Stimulated activated CD8-positive, alpha-beta memory T cell treated with anti-CD3 and anti-CD28 coated beads, Interleukin-4, amount 100 ng/mL, for 4 hours (primary cell): Measurements from ENCODE around the gene MCUB.
A peak's percentile ranks its signal among the peaks of the same experiment; 100 is the strongest.
"Not testable (repeated sequence)": the region's sequence is repeated elsewhere in the genome, so short reads cannot be mapped to it uniquely, and the experiment has no call there.

Experiments
- DNase-seq, 2 donors: peaks; one replicate each; pipeline ENCODE4 v3.0.0-alpha.2; 2020; ENCODE audit warnings: low read depth in 2 of 2, low spot score in 1 of 2

Gene MCUB

DNA sequence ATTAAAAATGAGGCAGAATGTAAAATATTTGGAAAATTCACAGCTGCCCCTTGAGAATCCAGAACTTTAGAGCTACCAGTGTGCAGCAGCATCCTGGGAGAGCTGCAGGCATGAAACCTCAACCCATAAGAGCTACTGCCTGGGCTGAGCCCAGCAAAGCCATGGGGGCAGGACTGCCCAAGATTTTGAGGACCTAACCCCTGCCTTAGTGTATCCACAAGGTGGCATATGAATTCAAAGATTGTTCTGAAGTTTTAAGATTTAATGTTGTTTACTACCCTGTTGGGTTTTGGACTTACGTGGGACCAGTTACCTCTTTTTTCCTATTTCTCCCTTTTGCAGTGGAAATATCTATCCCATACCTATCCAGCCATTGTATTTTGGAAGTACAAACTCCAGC, 116.8 kb downstream of the MCUB start:
- DNase-seq = no peak

DNA sequence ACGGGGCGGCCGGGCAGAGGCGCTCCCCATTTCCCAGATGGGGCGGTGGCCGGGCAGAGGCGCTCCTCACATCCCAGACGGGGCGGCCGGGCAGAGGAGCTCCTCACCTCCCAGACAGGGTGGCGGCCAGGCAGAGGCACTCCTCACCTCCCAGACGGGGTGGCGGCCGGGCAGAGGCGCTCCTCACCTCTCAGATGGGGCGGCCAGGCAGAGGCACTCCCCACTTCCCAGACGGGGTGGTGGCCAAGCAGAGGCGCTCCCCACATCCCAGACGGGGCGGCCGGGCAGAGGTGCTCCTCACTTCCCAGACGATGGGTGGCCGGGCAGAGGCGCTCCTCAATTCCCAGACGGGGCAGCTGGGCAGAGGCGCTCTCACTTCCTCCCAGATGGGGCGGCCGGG, 118.4 kb downstream of the MCUB start:
- not testable (repeated sequence) for DNase-seq

DNA sequence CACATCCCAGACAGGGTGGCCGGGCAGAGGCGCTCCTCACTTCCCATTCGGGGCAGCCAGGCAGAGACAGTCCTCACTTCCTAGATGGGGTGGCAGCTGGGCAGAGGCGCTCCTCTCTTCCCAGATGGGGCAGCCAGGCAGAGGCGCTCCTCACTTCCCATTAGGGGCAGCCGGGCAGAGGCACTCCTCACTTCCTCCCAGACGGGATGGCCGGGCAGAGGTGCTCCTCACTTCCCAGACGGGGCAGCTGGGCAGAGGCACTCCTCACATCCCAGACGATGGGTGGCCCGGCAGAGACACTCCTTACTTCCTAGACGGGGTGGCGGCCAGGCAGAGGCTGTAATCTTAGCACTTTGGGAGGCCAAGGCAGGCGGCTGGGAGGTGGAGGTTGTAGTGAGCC, 118.9 kb downstream of the MCUB start:
- not testable (repeated sequence) for DNase-seq

DNA sequence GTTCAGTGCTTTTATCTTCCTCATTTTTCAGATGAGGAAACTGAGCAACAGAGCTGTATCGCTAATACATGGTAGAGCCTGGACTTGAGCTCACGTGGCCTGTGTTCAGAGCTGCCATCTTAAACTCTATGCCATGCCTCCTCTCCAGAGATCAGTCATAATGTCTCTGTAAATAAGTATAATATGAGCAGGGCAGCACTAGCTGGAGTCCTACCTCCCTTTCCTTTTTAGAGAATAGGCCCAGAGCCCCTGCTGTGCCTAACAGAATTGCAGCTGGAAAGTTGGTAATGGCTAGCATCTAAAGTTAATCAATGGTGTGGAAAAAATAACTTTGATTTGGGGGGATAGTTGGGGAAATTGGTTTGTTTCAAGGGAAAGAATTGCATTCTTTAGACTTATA, 122.8 kb downstream of the MCUB start:
- DNase-seq = no peak

DNA sequence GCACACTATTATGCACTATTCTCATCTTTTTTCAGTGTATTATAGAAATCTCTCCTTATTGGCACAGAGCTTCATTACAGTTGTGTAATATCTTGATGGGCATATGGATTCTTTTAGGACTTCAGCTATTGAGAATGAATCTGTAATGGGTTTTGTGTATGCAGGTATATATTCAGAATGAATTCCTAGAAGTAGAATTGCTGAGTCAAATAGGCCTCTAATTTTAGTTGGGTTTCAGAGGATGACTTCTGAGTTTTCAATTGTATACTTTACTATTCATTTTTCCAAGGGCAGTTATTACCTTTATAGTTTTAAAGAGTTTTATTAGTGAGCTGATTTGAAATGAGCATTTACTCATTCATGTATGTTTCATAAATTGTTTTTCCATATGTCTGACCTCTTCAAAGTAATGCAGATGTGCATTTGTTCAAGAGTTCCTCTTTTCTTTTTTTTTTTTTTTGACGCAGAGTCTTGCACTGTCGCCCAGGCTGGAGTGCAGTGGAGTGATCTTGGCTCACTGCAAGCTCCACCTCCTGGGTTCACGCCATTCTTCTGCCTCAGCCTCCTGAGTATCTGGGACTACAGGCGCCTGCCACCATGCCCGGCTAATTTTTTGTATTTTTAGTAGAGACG, 123.7 kb downstream of the MCUB start:
- no peak for DNase-seq

DNA sequence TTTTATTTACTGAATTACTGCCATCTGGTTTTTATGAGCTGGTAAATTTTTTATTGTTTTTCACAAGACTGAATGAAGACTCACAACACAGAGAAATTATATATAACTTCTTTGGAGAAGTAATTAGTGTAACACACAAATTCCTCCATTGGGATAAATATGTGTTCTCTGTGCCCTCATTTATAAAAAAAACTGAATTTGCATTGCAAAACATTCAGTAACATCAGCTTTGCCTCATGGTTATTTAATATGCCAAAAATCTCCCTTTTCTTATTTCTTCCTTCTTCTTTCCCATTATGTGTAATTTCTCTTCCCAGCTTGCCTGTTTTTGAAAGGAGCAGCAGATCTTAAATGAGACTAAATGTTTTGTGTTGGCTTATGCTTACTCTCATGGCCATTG, 124.7 kb downstream of the MCUB start:
- DNase-seq = no peak

DNA sequence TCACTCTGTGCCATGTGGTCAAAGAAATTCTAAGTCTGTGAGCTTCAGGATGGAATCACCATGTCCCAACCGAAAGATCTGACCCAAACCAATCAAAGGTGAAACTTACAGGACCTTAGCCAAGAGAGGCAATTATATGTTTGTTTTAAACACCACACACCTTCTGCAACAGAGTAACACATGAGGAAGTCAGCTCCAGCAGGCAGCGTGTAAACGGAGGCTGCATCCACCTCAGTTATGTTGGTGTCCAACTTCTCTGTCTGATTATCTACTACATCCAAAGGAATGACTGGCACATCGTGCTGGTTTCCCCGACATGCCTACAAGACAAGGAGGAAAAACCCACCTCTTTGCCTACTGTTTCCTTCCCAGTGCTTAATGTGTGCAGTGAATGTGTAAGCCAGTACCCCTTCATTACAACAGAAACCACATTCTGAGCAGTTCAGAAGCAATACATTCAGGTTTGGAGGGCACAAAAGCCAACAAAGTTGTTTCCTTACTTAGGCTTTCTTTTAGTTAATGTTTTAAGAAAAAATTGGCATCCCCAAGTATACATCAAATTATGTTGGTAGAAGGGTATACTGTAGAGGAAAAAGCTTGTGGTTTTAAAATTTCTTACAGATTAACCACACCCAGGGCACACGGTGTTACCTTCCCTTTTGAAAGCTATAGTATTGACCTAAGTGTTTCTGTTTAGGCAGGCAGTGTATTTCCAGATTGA, 130.8 kb downstream of the MCUB start:
- DNase-seq = no peak

DNA sequence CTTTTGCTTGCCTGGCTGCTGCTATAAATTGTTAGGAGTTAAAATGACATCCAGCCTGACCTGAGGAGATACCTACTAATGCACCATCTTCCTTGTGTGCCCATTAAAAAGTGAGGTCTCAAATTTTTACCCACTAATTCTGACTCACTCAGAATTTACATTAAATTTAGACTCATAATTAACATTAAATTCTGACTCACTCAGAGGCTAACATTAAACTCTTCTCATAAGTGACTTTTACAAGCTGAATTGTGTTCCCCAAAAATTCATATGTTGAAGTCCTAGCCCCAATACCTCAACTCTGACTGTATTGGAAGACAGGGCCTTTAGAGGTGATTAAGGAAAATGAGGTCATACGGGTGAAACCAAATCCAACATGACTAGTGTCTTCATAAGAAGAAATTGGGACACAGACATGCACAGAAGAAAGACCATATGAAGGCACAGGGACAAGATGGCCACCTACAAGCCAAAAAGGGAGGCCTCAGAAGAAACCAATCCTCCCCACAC, 131.4 kb downstream of the MCUB start:
- DNase-seq = no peak

DNA sequence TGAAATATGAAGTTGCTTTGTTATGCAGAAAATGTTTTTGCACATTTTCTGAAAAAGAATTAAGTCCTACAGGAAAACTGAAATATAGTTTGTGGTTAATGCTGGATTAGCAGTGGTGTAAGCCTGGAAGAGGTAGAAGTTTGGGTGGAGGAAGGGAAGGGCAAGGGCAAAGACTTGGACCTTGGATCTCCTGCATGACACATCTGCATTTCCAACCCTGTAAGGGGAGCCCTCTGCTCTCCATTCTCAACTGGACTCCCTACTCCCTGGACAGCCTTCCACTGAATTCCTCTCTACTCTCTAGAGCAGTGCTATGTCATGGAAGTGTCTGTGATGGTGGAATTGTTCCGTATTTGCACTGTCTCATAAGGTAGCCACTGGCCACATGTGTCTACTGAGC, 138.6 kb downstream of the MCUB start:
- DNase-seq = no peak

DNA sequence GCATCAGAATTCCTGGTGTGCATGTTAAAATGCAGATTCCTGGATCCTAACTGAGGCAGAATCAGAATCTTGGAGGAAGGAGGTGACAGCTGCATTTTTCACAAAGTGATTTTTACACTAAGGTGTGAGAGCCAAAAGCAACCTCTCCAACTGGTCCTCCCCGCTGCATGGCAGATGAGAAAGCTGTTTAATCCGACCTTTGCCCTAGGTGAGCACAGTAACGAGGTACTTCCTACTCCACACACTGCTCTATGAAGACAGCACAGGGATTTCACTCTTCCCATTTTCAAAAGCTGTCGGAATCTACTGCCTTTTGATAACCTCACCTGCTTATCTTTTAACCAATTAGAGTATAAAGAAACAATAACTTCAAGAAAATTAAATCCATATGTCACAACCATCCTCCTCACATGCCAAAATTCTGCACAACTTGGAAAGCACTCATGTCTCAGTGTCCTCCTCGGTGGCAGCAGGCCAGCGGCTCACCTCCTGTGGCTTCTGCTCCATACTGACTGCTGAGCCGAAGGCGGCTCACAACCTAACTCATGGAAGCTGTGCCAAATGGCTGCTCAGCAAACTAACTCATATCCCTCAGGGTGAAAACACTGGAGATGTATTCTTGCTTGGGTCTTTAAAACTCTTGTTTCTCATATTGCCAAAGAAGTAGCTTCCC, 139.6 kb downstream of the MCUB start:
- no peak for DNase-seq

DNA sequence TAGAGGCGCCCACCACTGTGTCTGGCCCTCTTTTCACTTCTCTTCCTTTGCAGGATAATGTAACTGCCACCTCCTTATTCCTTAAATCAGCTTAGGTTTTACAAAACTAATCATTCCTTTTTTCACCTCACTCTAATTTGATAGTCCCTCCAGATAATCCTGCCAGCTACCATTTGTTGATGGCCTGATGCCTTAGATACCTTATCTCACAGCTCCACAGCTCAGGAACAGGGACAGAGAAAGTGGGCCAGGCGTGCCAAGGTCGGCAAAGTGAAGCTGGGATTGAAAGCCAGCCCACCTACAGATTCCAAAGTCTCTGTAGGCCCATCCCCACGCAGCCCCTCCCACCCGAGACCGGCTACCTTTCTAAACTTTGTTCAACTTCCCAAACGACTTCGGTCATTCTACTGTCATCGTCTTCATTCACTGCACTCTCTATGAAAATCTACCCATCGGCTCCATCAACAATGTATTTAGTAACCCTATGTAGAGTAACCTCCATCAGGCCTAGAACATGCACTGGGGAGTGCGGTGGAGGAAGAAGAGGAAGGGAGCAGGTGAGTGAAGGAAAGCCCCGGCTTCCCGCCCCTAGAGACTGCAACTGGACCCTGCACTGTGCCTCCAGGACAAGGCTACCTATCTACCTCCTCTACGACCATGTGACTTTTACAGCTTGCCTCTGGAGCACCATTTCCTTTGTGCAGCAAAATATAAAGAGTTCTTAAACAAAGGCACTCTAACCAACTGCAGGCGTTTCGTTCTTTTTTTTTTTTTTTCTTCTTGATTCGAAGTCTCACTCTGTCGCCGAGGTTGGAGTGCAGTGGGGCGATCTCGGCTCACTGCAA, 141.7 kb downstream of the MCUB start:
- DNase-seq = no peak

DNA sequence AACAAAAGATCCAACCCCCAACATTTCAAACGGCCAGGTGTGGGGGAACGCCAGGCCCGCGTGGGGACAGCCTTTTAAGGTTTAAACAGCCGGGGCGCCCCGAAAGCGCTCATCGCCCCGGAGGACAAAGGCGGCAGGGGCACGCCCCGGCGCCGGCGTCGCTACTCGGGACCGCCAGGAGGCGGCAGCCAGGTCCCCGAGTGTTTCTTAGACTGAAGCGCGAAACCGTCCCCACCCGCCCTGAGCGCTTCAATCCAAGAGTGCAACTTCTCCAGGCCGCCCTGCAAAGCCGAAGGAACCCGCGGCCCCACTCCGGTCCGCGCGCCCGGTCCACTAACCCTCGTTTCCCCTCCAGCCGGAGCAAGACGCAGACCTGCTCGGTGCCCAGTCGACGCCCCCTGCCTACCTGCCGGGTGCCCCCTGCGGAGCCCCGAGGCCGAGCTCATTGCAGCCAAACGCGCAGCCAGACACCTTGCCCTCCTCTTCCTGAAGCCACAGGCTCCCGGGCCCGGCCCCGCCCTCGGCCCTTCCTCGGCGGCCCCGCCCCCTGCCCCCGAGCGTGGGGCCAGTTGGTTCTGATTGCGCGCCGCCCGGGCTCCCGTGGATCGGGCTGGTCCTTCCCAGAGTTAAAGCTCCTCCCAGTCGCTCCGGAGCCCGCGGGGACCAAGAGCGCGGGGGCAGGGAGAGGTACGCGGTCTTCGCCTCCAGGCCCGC, 143.1 kb downstream of the MCUB start, which contains the start of gene CASP6:
CASP6 (minus strand) TSS at position 496 of the 714 bp plus-strand sequence; CDS start at position 446, 50 bp downstream.
- DNase-seq = peak; percentile 21 to 49

DNA sequence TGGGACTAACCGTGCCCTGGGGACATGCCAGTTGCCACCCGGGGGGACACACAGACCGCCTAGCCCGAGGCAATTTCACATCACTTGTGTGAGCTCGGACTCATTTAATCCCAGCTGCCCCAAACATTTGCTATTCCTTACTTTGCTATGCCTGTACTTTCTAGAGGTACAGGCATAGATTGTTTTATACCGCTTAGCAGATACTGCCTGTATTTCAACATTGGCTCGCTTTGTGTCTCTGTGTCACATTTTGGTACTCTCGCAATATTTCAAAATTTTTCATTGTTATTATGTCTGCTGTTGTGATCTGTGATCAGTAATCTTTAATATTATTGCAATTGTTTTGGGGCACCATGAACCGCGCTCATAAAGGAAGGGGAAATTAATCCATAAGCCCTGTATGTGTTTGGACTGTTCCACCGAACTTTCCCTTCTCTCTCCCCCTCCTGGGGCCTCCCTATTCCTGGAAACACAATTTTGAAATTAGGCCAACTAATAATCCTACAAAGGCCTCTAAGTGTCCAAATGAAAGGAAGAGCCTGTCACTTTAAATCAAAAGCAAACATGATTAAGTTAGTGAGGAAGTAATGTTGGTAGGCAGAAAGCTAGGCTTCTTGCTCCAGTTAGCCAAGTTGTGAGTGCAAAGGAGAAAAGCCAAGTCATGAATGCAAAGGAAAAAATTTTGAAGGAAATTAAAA, 143.8 kb downstream of the MCUB start:
- no peak for DNase-seq

DNA sequence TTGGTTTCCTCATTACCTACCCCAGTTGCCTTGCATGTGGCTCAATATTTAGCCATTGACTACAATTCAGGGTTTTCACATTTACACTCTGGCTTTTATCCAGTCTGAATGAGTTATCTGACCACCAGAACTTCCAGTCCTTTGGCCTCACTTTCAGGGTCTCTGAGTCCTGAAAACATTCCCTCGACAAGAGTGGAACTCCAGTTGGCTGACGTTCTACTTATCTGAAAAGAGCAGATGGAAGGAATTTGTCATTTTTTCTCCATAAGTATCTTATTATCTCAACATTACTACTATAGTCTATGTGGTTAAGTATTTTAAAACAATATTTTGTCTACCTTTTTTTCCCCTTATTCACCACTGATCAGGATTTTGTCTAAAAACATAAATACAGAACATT, 148.4 kb downstream of the MCUB start:
- no peak for DNase-seq

DNA sequence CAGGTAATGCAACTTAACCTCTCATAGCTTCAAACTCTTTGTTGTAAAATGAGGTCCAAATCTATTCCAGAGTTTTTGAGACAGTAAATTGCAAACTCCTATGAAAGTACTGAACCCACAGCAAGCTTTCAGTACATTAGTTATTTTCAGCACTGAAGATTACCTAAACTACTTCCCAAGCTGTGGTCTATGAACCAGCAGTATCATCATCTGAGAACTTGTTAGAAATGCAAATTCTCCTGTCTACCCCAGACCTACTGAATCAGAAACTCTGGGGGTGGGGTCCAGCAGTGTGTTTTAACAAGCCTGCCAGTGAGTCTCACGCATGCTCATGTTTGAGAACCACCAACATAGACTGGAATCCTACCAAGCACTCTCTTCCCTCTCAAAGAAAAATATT, 148.9 kb downstream of the MCUB start:
- DNase-seq = no peak

DNA sequence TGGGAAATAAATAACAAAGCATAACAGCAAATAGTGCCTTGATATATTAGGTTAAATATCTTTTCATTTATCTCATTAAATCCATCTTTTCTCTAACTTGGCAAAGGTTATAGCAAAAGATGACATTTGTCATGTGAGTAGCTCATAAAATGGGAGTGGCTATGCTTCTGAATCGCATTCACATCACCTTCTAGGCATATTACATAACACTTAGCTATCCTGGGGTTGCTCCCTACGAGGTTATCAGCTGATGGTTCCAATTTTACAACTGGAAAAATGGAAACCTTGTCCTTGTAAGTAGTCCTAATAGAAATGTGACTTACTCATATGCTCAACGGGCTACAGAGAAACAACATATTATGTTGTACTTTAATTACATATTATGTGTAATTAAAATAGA, 153.5 kb downstream of the MCUB start:
- DNase-seq = no peak

DNA sequence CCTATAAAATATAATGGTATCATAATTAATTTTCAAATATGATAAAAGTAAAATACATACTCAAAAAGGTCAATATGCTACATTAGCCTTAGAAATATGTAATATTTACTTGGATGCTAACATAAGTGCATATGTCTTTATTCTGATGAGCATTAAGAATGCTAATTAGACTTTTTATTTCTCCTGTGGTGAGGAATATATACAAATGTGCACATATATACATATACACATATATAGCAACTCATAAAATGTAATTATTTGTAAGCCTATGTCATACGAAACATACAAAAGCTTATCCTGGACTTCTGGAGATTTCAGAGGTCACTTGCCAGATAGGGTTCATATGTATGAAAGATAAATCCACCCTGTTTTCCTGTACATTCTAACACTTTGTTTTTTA, 158.7 kb downstream of the MCUB start:
- DNase-seq = no peak

DNA sequence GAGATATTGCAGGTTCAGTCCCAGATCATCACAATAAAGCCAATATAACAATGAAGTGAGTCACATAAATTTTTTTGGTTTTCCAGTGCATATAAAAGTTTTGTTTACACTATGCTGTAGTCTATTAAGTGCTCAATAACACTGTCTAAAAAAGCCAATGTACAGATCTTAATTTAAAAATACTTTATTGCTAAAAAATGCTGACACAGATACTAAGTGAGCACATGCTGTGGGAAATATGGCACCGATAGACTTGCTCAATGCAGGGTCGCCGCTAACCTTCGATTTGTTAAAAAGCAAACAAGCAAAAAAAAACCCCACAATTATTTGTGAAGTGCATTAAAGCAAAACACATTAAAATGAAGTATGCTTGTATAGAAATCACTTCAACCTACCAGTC, 159.6 kb downstream of the MCUB start:
- no peak for DNase-seq

DNA sequence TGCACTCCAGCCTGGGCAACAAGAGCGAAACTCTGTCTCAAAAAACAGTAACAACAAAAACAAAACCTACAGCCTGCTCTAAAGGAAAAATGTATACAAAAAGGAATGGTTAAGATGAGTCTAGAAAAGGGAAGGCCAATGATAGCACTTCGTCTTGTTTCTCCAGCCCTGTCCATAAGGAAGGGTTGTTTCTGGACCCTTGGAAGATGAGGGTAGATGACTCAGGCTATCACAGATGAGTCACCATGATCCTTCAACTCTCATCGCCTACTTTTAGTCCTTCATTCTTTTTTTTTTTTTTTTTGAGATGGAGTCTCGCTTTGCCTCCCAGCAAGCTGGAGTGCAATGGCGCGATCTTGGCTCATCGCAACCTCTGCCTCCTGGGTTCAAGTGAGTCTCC, 161.0 kb downstream of the MCUB start:
- no peak for DNase-seq

DNA sequence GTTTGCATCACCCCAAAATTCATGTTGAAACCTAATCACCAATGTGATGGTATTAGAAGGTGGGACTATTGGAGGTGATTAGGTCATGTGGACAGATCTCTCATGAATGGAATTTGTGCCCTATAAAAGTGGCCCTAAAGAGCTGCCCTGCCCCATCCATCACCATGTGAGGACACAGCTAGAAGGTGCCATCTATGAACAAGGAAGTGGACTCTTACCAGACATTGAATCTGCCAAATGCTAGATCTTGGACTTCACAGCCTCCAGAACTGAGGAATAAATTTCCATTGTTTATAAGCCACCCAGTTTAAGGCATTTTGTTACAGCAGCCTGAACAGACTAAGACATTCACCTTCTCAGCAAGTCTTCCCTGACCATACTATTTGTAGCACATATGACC, 162.3 kb downstream of the MCUB start:
- no peak for DNase-seq
